Neuron (in vitro differentiated cells): ENCODE results near the gene RNGTT.

ENCODE experiments used
- H2AFZ ChIP-seq: one replicate; pipeline ENCODE4 v1.6.1; 2013; ENCODE audit warnings: low read depth, mild to moderate bottlenecking, inconsistent platforms, low read length, moderate library complexity
- H3K27me3 ChIP-seq: one replicate; pipeline ENCODE4 v1.6.1; 2013; ENCODE audit warnings: low read length; ENCODE audit not compliant: insufficient read depth
- H3K36me3 ChIP-seq: one replicate; pipeline ENCODE4 v1.6.1; 2013; ENCODE audit warnings: low read length; ENCODE audit not compliant: insufficient read depth
- H3K4me1 ChIP-seq: one replicate; pipeline ENCODE4 v1.6.1; 2013; ENCODE audit warnings: low read length; ENCODE audit not compliant: insufficient read depth
- H3K4me3 ChIP-seq: 2 replicates; pipeline ENCODE4 v1.5.1; 2013; ENCODE audit warnings: mild to moderate bottlenecking, low read length, moderate library complexity
- H3K9me3 ChIP-seq: one replicate; pipeline ENCODE4 v1.6.1; 2013; ENCODE audit warnings: low read length

RNGTT gene

DNA sequence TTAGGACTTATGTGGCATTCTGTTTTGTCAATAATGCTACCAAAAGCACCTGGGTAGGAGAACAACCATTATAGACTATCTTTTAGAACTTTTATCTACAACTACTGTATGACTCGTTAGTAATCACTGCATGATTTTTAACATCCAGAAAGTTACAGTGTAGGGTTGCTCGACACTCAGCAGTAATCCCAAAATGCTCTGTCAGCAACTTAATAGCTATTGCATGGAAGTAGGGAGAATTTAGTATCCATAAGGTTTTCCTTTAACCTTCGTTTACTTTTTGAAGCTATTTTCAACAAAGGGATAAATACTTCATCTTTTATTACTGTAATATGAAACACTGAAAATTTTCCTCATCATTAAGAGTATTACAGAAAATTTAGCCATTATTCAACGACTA, 309.5 kb downstream of the RNGTT start:
- Histone ChIP-seq H3K36me3 (no peaks in the 10 kb centered on the region), H3K4me3 (no peak overlapping the region), H3K4me1 (no peaks in the 10 kb centered on the region), H2AFZ (no peak overlapping the region), H3K27me3 (no peaks in the 10 kb centered on the region), H3K9me3 (no peaks in the 10 kb centered on the region)

GRCh38 chr6:88651400-88651799, 312.0 kb downstream of the RNGTT start:
- Histone ChIP-seq H2AFZ (no peak overlapping the region), H3K27me3 (no peaks in the 10 kb centered on the region), H3K36me3 (no peaks in the 10 kb centered on the region), H3K4me3 (no peak overlapping the region), H3K4me1 (no peaks in the 10 kb centered on the region), H3K9me3 (no peaks in the 10 kb centered on the region)

DNA sequence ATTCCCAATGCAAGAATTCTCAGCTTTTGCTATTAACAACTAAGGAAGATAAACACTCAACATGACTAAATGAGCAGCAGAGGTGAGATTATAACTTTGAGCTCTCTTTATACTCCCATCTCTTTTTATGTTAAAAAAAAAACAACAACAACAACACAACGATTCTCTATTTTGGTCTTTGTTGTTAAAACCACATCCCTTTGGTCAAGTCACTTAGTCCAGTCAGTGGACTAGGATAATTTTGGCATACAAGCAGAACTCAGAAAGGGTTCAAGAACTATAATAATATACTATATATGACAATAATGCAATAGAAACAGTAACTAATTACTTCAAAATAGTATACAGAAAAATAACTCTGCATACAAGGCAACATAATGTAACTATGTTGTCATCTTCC, 312.4 kb downstream of the RNGTT start:
- Histone ChIP-seq H3K27me3 (no peaks in the 10 kb centered on the region), H3K36me3 (no peaks in the 10 kb centered on the region), H3K9me3 (no peaks in the 10 kb centered on the region), H3K4me1 (no peaks in the 10 kb centered on the region), H3K4me3 (no peak overlapping the region), H2AFZ (no peak overlapping the region)

DNA sequence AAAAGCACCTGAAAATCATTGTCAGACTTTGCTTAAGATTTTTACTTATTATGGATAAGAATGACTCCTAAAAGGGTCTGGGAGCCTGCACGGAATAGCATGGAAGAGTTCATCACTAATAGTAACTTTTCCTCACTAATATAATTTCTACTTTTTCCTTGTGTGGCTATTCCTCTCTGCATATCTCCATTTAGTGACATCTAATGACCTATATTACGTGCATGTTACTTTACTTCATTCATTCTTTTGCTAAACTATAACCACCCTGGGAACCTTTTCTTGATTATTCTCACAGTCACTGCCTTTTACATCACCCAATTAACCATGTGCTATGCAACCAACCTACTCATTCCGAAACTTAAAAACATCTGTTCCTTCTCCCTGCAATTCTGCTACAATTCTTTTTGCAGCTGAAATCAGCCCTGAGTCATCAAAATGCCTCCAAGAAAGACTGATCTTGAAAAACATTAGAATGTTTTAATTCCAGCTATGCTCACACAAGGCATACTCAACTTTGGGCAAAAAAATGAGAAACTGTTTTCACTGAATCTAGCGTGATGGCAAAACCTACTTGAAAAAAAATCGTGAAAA, 313.3 kb downstream of the RNGTT start:
- Histone ChIP-seq H2AFZ (no peak overlapping the region), H3K4me1 (no peaks in the 10 kb centered on the region), H3K27me3 (no peaks in the 10 kb centered on the region), H3K4me3 (no peak overlapping the region), H3K9me3 (no peaks in the 10 kb centered on the region), H3K36me3 (no peaks in the 10 kb centered on the region)

DNA sequence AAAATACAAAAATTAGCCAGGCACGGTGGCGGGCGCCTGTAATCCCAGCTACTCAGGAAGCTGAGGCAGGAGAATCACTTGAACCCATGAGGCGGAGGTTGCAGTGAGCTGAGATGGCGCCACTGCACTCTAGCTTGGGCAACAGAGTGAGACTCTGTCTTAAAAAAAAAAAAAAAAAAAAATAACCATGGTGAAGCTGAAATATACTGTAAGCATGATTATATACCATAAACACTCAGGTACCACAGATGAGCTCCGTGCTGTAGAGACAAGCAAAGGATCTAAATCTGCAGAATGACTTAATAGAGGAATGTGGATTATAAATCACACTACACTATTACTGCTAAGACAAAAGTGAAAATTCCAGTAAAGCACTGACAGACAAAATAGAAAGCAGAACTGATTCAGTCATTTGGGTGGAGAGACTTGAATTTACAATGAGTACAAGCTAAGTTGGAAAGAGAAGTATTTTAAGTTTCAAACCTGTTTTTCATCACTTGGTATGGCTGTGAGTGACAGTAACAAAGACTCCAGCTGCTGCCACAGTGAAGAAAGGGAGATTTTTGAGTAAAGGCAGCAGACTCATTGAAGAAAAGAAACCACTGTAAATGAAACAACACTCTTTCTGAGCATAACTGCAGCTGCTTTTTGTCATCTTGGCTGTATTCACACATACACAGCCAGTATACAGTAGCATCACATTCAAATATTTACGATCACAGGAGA, 322.1 kb downstream of the RNGTT start:
- Histone ChIP-seq H3K27me3 (no peaks in the 10 kb centered on the region), H3K4me3 (no peak overlapping the region), H3K9me3 (no peaks in the 10 kb centered on the region), H3K4me1 (peaks cover 11% of the 10 kb centered on the region), H2AFZ (no peak overlapping the region), H3K36me3 (no peaks in the 10 kb centered on the region)

- no peak overlapping the region for H2AFZ ChIP-seq
These were observed 325.5 kb downstream of the RNGTT start for GRCh38 chr6:88637761-88638545.

GRCh38 chr6:88636871-88637270, 326.5 kb downstream of the RNGTT start:
- H2AFZ ChIP-seq, result no peak overlapping the region

More at GRCh38 chr6:88637761-88638545, 325.5 kb downstream of the RNGTT start:
- peaks cover 11% of the 10 kb centered on the region for H3K4me1 ChIP-seq
- H3K9me3 ChIP-seq, result no peaks in the 10 kb centered on the region
- no peaks in the 10 kb centered on the region for H3K36me3 ChIP-seq
- H3K4me3 ChIP-seq, result no peak overlapping the region
- no peaks in the 10 kb centered on the region for H3K27me3 ChIP-seq

GRCh38 chr6:88633782-88634181, 329.6 kb downstream of the RNGTT start:
- Histone ChIP-seq H3K4me1 (peaks cover 3% of the 10 kb centered on the region), H3K36me3 (no peaks in the 10 kb centered on the region), H3K27me3 (no peaks in the 10 kb centered on the region), H2AFZ (no peak overlapping the region), H3K4me3 (no peak overlapping the region), H3K9me3 (no peaks in the 10 kb centered on the region)

More at GRCh38 chr6:88636871-88637270, 326.5 kb downstream of the RNGTT start:
- Histone ChIP-seq H3K9me3 (no peaks in the 10 kb centered on the region), H3K4me1 (peaks cover 8% of the 10 kb centered on the region), H3K27me3 (no peaks in the 10 kb centered on the region), H3K36me3 (no peaks in the 10 kb centered on the region), H3K4me3 (no peak overlapping the region)

DNA sequence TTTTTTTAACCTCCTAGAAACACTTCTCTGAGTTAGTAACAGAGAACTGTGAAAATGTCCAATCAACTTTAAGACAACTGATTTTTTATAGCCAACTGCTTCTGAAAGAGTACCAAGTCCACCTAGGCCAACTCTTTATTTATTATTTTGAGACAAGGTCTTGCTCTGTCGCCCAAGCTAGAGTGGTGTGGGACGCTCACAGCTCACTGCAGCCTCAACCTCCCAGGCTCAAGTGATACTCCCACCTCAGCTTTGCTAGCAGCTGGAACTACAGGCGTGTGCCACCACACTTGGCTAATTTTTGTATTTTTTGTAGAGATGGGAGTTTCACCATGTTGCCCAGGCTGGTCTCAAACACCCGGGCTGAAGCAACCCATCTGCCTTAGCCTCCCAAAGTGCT, 331.6 kb downstream of the RNGTT start:
- Histone ChIP-seq H3K9me3 (no peaks in the 10 kb centered on the region), H2AFZ (no peak overlapping the region), H3K4me3 (no peak overlapping the region), H3K36me3 (no peaks in the 10 kb centered on the region), H3K27me3 (no peaks in the 10 kb centered on the region), H3K4me1 (no peaks in the 10 kb centered on the region)

DNA sequence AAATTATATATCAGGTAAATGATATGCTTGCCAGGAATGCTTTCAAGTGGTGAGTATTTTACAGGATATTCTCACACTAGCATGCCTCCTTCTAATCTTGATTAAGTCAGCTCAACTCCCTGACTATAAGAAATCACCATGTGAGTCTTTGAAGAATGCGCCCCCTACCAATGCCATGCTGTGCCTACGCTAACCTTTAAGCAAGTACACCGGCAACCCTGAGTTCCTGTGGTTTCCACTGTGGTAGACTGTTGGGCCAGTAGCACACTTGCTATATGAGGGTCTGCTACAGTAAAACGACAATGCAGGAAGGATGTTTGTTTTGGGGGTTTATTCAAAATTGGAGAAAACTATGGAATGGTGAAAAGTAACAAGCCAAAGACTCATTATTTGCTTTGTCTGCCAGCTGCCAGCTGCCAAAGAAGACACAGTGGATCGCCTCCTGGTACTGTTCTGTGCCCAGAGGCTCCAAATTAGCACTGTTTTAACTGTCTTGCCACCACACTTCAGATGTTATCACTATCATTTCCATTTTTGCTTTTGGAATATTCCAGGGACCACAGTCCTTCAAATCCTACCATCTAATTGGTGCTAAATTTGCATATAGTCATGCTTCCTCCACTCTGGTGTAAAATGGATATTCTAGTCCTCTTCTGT, 333.5 kb downstream of the RNGTT start:
- Histone ChIP-seq H3K36me3 (no peaks in the 10 kb centered on the region), H3K9me3 (no peaks in the 10 kb centered on the region), H3K4me1 (no peaks in the 10 kb centered on the region), H3K27me3 (no peaks in the 10 kb centered on the region), H3K4me3 (no peak overlapping the region), H2AFZ (no peak overlapping the region)

DNA sequence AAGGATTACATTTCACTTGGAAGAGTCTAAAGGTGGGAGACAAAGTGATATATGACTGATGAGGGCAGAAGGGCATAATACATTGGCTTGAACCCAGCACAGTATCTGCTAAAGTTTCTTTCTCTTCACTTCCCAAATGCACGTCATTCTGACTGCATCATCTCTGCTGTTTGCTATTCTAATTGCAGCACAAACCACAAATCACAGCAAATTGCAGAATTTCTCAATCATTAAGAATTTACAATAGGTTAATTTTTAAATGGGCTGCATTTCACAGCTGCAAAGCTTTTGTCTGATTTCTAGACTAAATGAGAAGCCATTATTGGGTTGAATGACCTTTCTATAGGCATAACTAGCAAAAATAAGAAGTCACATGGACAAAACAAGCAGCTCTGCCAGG, 337.0 kb downstream of the RNGTT start:
- Histone ChIP-seq H2AFZ (no peak overlapping the region), H3K4me3 (no peak overlapping the region), H3K9me3 (no peaks in the 10 kb centered on the region), H3K36me3 (no peaks in the 10 kb centered on the region), H3K4me1 (no peaks in the 10 kb centered on the region), H3K27me3 (no peaks in the 10 kb centered on the region)

GRCh38 chr6:88623531-88623930, 339.9 kb downstream of the RNGTT start:
- Histone ChIP-seq H3K9me3 (no peaks in the 10 kb centered on the region), H3K4me1 (no peaks in the 10 kb centered on the region), H3K27me3 (no peaks in the 10 kb centered on the region), H3K36me3 (no peaks in the 10 kb centered on the region), H3K4me3 (no peak overlapping the region), H2AFZ (no peak overlapping the region)

GRCh38 chr6:88619951-88620350, 343.5 kb downstream of the RNGTT start:
- Histone ChIP-seq H3K4me3 (no peak overlapping the region), H2AFZ (no peak overlapping the region), H3K4me1 (peaks cover 5% of the 10 kb centered on the region), H3K9me3 (no peaks in the 10 kb centered on the region), H3K36me3 (no peaks in the 10 kb centered on the region), H3K27me3 (no peaks in the 10 kb centered on the region)
